ENCODE data around the gene TTC21A.

The TTC21A gene

GRCh38 chr3:39099738-39100499 is 7.6 kb upstream of the TTC21A start:
- DNase-seq = no peak

DNA sequence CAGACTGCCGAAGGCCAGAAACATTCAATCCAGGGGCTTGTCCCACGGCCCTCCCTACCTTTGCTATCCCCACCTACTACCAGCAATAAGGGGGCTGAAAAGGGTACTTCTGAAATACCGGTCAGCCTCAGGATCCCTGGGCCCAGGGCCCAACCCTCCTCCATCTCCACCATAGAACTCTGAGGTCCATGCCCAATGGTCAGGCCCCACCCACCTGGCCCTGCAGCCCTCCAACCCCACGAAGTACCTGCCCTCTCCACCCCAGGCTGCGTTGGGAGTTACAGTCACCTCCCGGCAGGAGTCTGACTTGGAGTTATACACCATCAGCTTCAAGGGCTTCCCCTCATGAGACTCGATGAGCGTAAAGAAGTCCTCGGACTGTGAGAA is 7.0 kb upstream of the TTC21A start:
- DNase-seq = no peak

DNA sequence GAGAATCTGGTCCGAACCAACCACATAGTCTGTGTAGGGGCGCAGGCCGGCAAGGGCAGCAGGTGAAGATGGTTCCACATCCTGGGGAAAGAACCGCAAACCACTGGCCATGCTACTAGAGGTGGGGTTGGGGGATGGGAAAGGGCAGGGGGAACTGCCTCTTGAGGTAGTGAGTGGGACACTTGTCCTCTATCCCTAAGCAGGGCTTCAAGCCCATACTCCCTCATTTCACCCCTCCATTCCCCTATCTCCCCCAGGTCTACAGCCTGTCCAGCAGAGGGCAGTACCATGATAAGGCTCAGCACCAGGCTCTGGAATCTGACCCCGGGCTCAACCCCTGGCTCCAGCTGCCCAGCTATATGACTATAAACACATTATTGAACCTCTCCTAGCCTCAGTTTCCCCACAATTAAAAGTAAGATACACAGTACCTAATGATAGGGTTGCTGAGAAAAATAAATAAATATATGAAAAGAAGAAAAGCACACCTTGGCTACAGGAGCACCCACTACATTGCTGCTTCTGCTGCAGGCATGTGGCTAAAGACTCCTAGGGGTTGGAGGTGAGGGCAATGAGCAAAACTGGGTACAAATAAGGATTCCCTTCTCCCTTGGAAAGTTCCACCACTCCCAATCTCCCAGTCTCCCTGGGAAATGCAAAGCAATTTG is 6.3 kb upstream of the TTC21A start:
- peak; percentile 30 for DNase-seq

DNA sequence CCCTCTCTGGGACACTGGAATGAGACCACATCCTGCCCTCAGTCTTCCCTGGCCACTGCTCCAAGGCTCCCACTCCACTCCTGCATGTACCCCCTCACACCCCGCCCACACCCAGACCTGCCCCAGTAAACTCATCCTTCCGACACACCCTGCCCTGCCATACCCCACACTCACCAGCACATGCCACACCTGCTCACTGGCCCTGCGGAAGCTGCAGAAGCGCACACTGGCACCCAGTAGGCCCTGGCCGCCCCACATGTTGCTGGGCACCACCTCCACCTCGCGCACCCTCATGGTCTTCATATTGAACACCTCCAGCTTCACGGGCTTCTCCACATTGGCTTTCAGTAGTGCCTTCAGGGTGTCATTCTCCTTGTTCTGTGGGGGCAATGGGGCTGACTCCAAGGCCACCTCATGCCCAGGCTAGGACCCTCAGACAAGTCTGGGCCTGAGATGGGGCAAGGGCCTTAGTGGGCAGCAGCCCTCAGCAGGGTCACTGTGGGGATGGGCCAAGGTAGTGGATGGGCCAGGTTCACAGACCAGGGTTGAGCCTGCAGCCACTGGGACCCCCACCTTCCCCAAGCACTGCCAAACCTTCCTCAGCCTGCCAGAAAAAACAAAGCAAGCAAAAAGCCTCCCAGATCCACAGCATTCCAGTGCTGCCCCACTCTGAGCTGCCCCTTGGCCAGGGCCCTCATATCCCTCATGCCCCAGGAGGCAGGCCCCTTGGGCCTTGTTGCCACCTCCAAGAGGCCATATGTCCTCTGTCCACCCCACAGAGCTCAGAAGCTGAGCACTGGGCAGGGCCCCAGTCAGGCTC is 4.8 kb upstream of the TTC21A start:
- no peak for DNase-seq

DNA sequence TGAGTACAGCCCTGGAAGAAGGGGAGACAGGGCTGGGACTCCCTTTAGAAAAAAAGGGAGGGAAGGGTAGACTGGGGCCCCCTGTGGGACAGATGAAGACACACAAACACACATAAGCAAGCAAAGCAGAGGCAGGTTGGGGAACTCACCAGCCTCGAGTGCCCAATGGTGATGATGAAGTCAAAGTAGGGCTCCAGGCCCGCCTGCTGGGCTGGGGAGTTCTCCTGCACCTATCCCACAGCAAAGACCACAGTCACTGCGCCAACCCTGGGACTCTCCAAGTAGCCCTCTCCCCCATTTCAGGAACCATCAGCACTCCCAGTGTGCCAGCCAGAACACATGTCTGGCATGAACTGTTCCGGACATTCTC is 4.2 kb upstream of the TTC21A start:
- DNase-seq = no peak

GRCh38 chr3:39103791-39104552 is 3.5 kb upstream of the TTC21A start:
- no peak for DNase-seq

GRCh38 chr3:39104961-39105686 is 2.4 kb upstream of the TTC21A start:
- DNase-seq = peak; percentile 22

DNA sequence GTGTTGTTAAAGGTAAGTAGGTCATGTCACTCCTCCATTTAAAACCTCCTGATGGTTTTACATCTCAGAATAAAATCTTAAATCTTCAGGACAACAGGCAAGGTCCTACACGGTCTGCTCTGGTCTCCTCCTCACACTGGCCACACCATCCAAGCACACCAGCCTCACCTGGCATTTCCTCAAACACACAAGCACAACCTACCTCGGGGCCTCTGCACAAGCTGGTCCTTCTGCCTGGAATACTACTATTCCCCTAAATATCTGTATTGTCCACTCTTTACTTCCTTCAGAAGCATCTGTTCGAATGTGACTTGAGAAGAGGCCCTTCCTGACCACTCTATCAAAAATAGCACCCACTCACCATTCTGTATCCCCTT is 1.8 kb upstream of the TTC21A start:
- DNase-seq = no peak

DNA sequence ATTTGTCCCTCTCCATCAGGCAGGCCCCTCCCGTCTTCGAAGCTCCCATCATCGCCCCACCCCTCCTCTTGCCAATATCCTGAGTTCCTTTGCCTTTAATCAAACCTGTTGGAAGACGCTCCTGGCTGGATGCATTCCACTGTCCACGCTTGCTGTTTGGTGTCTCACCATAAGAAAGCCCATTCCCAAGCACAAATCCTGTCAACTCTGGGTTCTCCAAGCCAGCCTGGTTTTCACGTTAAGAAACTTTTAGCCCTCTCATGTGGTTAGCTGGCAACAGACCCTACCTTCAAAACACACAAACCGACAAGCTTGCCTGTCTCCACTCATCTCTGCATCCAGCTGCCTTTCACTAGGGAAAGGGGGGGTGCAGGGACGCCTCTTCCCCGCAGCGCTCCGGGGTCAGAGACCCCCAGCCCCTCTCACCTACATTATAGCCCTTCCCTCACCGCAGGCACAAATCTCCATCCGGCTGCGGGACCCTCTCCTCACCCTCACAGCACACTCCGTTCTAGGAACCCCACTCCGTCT is 1.1 kb upstream of the TTC21A start:
- DNase-seq = peak; percentile 2

DNA sequence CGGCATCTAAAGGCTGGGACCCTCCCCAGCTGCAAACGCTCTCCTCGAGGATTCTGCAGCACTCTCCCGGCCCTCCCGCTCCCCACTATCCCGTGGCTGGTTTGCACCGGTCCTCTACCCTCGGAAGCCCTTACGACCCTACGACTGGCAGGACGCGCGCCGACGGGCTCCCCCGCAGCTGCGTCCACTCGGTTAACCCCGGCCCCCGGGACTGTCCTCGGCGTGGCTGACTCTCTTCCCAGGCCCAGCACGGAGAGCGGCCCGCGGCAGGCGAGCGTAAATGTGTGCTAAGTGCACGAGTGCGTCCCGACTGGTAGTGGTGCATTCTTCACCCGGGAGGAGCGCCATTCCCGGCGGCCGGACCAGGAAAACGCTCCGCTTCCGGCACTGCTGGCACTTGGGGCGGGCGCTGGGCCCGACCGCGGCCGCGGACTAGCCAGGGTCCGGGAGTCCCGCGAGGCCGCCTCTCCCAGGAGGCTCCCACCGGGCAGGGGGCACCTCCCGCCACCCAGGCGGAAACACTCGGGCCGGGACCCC is 561 bp upstream of the TTC21A start:
- DNase-seq = peak; percentile 54

- DNase-seq = no peak
These were observed 775 bp downstream of the TTC21A start for GRCh38 chr3:39108200-39108710.

- no peak for DNase-seq
These were observed 1.6 kb downstream of the TTC21A start for GRCh38 chr3:39109086-39109485.

- no peak for DNase-seq
These were observed 2.7 kb downstream of the TTC21A start for GRCh38 chr3:39110041-39110639.

DNA sequence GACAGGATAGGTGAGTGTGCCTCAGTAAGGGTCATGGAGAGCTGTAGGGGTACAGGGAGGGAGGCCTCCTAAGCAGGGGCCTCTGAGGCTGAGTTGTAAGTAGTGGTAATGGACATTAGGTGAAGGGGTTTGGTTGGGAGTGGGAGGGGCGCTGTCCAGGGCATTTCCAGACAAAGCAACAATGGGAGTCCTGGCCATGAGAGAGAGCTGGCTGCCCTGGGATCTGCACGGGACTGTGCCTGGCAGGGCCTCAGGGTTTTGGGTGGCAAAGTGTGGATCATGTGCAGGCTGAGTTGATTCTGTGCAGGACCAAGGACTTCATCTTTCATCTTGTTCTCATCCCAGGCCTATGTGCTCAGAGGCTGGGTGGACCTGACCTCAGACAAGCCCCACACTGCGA is 4.6 kb downstream of the TTC21A start:
- DNase-seq = no peak

DNA sequence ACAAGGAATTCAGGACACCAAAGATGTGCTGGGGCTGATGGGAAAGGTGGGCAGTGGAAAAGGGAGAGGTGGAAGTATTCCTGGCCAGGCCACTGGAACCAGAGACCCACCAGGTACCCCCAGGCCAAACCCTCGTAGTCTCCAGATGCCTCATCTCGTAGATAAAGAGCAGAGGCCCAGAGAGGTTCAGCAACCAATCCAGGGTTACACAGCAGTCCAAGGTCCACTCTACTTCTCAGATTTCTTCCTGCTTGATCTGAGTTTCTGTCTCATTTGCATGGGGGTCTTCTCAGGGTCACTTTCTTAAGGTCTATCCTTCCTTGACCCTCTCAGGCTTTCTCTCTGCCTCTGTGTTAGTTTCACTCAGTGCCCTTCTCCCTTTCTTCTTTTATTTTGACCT is 5.1 kb downstream of the TTC21A start:
- DNase-seq = no peak

DNA sequence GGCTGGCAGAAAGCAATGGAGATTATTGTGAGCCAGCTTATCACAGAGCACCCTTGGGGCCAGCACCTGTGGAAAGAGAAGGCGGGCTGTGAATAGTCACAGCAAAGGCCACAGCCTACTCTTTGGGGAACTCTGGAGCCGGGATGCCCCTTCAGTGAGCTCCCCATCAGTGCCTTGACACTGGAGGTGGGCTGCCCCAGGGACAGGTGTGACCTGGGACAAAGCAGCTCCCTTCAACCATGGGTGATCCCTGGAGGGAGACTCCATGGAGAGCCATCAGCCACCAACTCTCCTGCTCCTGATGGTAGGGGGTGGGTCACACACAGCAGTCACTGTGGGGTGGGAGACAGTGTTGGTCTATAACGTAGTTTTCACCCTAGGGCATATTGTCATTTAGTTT is 5.8 kb downstream of the TTC21A start:
- DNase-seq = no peak

- no peak for DNase-seq
These were observed 7.0 kb downstream of the TTC21A start for GRCh38 chr3:39114456-39114855.

- DNase-seq = no peak
These were observed 8.4 kb downstream of the TTC21A start for GRCh38 chr3:39115870-39116269.

DNA sequence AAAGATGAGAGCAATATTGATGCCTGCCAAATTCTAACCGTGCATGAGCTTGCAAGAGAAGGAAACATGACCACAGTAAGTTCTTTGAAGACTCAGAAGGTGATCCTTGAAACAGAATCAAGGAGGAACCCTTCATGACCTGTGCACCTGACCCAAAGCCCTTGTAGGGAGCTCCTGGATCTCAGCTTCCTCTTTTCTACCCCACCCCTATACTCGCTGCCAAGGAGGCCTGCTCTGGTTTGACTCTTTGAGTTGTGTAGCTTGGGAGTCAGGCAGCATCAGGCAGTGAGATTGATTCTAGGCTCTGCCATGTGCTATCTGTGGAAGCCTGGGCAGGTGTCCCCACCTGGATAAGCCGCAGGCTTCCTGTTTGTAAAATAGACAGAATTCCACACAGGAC is 10.6 kb downstream of the TTC21A start:
- no peak for DNase-seq

DNA sequence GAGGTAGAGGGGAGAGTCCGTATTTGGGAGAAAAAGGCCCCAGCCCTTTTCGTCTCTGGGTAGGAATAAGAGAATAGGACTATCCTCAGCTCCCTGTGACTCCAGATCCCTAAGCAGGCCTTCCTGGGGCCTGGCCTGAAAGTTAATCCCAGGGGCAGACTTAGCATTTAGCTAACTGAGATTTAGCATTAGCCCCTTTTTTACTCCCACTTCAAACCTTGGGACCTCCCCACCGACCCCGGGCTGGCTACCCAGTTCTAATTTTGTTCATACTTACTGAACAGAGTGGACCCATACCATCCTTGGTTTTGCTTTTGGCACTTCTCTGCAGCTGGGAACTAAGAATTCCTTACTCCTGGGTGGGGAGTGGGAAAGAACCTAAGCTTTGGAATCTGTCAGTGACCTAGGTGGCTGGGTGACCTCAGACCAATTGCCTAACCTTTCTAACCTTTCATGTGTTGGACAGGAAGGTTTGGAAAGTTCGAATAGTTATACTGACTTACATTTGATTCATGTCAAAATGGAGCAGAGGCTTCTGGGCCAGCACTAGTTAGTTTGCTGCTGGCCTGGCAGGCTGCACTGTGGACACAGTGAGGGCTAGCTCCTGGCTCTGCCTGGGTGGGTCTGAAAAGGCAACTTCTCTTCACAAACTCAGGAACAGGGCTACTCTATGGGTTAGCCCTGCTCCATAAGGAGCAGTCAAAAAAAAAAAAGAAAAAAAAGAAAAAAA is 11.6 kb downstream of the TTC21A start:
- DNase-seq = no peak

DNA sequence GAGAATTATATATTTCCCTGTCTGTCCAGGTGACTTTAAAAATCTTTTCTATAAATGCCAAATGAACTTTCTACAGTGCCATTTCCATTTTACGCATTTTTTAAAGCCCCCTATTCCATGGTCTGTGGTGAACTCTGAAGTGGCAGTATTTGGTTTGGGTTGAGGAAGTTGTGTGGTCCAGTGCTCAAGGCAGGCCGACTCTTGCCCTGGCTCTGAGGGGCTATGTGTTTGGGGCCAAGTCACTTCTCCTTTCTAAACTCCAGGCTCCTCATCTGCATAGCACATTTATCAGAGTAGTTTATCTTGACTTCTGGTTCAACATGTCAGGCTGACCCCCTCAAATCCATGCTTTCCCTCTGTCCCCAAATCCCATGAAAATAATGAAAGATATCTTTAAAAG is 14.1 kb downstream of the TTC21A start:
- no peak for DNase-seq

Data from NCI-H69 (cell line).